Measurements from ENCODE around the gene ZSWIM8. TPM values are rescaled to one million over a fixed set of nuclear protein-coding genes. Genes with fewer than 3 reads are reported as not detected.

The ZSWIM8 gene
- total RNA-seq, 4 donors from 2014 or later, result 48.4 to 121 (median 101) TPM

GRCh38 chr10:73765066-73765465 is 20.3 kb upstream of the ZSWIM8 start:
- WGBS, 2 donors (ENCODE audit: low coverage in 1 of 2), result 89 to 100% methylated on average over 2 to 6 of the region's 6 CpGs
- peaks cover 3 to 100% of the 10 kb centered on the region in 2 donors for H3K36me3 ChIP-seq

DNA sequence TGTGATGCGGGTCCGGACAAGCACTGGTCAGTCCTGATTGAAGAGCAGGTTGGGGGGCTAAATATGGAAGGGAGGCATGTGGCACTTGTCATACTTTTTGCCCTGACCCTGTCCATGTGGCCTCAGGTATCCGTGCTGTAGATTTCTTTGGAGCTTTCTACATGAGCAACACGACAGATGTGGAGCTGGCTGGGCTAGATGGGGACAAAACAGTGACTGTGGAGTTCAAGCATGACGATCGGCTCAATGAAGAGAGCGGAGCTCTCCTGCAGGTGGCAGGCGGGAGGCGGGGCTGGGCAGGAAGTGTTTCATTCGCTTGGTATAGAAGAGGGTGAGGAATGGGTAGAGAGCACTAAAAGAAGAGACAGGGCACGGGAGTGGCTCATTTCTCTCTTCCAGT is 16.5 kb upstream of the ZSWIM8 start:
- ATAC-seq, result no peak
- no peak overlapping the region for H3K4me3 ChIP-seq
- no peaks in the 10 kb centered on the region for H3K9me3 ChIP-seq
- no peak overlapping the region for H3K27ac ChIP-seq
- no peaks in the 10 kb centered on the region for H3K27me3 ChIP-seq
- TF ChIP-seq POLR2AphosphoS5 (IDR thresholded peaks at IDR 0.05), result no peak
- TF ChIP-seq CTCF (IDR thresholded peaks at IDR 0.05), result no peak
- TF ChIP-seq EP300 (IDR thresholded peaks at IDR 0.05), result no peak
- no peak for TF ChIP-seq POLR2A (IDR thresholded peaks at IDR 0.05)
- WGBS, 2 donors (ENCODE audit: low coverage in 1 of 2), result 75 to 82% methylated on average over 4 to 7 of the region's 11 CpGs
- H3K4me1 ChIP-seq, result peaks cover 0 to 20% (median 9%) of the 10 kb centered on the region in 3 donors
- H3K36me3 ChIP-seq, result peaks cover 0 to 76% of the 10 kb centered on the region in 2 donors

More at GRCh38 chr10:73765066-73765465, 20.3 kb upstream of the ZSWIM8 start:
- Histone ChIP-seq H3K9me3 (no peaks in the 10 kb centered on the region), H3K4me3 (no peak overlapping the region), H3K27me3 (no peaks in the 10 kb centered on the region), H3K27ac (no peak overlapping the region), H3K4me1 (peaks cover 0 to under 1% (median 0%) of the 10 kb centered on the region in 3 donors)
- TF ChIP-seq POLR2A (IDR thresholded peaks at IDR 0.05) (no peak), CTCF (IDR thresholded peaks at IDR 0.05) (no peak), POLR2AphosphoS5 (IDR thresholded peaks at IDR 0.05) (no peak), EP300 (IDR thresholded peaks at IDR 0.05) (no peak)
- no peak for ATAC-seq

DNA sequence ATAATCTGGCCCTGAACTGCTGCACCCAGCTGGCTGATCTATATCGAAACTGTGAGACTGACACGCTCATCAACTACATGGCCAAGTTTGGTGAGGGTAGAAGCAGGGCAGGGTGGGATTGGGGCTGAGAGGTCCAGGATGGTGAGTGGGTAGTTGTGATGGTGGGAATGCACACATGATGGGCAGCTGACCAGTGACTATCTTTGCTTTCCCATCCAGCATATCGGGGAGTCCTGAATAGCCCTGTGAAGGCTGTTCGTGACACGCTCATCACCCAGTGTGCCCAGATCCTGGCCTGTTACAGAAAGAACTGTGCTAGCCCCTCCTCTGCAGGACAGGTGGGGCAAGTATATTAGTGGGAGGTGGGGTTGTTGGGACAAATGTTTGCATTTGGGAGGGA is 16.0 kb upstream of the ZSWIM8 start:
- Histone ChIP-seq H3K4me3 (no peak overlapping the region), H3K4me1 (peaks cover 2 to 25% (median 14%) of the 10 kb centered on the region in 3 donors), H3K9me3 (no peaks in the 10 kb centered on the region), H3K27ac (no peak overlapping the region), H3K27me3 (no peaks in the 10 kb centered on the region), H3K36me3 (peaks cover 0 to 71% of the 10 kb centered on the region in 2 donors)
- TF ChIP-seq EP300 (IDR thresholded peaks at IDR 0.05) (no peak), POLR2AphosphoS5 (IDR thresholded peaks at IDR 0.05) (no peak), POLR2A (IDR thresholded peaks at IDR 0.05) (no peak), CTCF (IDR thresholded peaks at IDR 0.05) (no peak)
- WGBS, 2 donors (ENCODE audit: low coverage in 1 of 2), result 89% methylated on average over 5 of the region's 5 CpGs; no CpG with 5 or more reads in 1 of the 2 donors
- ATAC-seq, result no peak

DNA sequence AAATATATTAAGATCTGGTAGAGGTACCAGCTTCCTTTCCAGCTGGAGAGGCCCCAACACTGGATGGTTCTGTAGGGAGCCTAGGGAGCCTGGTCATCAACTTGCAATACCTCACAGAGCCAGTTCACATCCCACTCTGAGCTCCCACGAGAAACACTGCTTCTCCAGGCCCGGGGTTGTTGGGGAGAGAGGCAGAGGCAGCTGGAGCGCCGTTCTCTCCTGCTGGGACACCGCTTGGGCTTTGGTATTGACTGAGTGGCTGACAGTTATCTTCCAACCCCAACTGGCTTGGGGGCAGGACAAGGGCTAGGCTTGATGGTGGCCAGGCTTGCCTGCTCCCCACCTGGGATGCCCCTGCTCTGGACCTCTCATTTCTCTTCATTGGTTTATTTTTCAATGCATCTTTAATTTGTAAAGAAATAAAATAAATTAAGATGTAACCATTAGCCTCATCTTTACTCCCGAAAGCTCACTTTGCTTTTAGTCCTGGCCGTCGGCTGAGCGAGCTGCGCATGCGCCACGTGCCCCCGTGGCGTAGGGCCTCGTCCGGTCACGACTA is 13.6 kb upstream of the ZSWIM8 start:
- Histone ChIP-seq H3K4me1 (peaks cover 2 to 44% (median 25%) of the 10 kb centered on the region in 3 donors), H3K9me3 (no peaks in the 10 kb centered on the region), H3K27me3 (no peaks in the 10 kb centered on the region), H3K36me3 (peaks cover 0 to 65% of the 10 kb centered on the region in 2 donors), H3K4me3 (peak overlapping the region; percentile 74 to 94), H3K27ac (peak overlapping the region; percentile 86 to 99 (median 98))
- TF ChIP-seq EP300 (IDR thresholded peaks at IDR 0.05) (no peak), POLR2A (IDR thresholded peaks at IDR 0.05) (no peak), POLR2AphosphoS5 (IDR thresholded peaks at IDR 0.05) (no peak), CTCF (IDR thresholded peaks at IDR 0.05) (no peak)
- 0% methylated on average over 3 to 10 of the region's 17 CpGs for WGBS, 2 donors (ENCODE audit: low coverage in 1 of 2)
- ATAC-seq, result peak; percentile 4
